K562 (cell line): ENCODE data around the gene TMCO4. TPM values are rescaled to one million over a fixed set of nuclear protein-coding genes. Genes with fewer than 3 reads are reported as not detected.

Experiments
- ATAC-seq: fragments of 200-7000 bp; cut with Tn5 transposase; 3 replicates; pipeline ENCODE4 v1.9.1; 2020; ENCODE audit warnings: moderate library complexity
- BruUV-seq: library from RNA; stranded (reverse); fragments of 400-500 nt; replicated peaks from 2 replicates; lab custom pipeline; 2021; lab: Mats Ljungman, UMichigan
- CTCF ChIA-PET: fragments of 300-600 bp; formaldehyde crosslinking; extraction: SDS; loops from one replicate; lab custom pipeline; 2021; ENCODE audit warnings: low intra/inter-chr PET ratio; lab: Yijun Ruan, JAX
- POLR2A ChIA-PET: fragments of 300-600, 350-650 bp; sonication (Branson Sonifier 250); formaldehyde crosslinking; extraction: SDS; loops from one replicate; lab custom pipeline; 2021; ENCODE audit warnings: antibody characterized with exemption, inconsistent platforms; lab: Yijun Ruan, JAX
- DNase-seq, 4 experiments: peaks; one replicate each; pipeline versions ENCODE4 v3.0.0 to v3.0.0-alpha.2; 2011 to 2018; ENCODE audit warnings: low spot score in 3 of 4, mixed read lengths in 3 of 4; ENCODE audit errors: extremely low read depth in 1 of 4
- FAIRE-seq: peaks from 2 replicates; lab custom pipeline; 2011; peaks lifted over from hg19 to GRCh38; lab: Jason Lieb, UNC
- H2AFZ ChIP-seq: 2 replicates; pipeline ENCODE4 v1.6.0; 2011; ENCODE audit warnings: low read depth, low read length, control low read depth, inconsistent platforms
- H3K27ac ChIP-seq: fragments of 200-600 bp; 3 replicates; pipeline ENCODE4 v1.8.0; 2011; ENCODE audit warnings: low read depth, mild to moderate bottlenecking, control low read depth, inconsistent platforms, low read length, moderate library complexity, mixed read lengths; ENCODE audit errors: extremely low read depth
- H3K27me3 ChIP-seq, 2 experiments: fragments of 300-600 bp in 1 of 2; 2 replicates in 1 of 2; 3 replicates in 1 of 2; pipeline versions ENCODE4 v1.6.0 to v1.8.0; 2011; ENCODE audit warnings: inconsistent platforms in 2 of 2, low read length in 2 of 2, mild to moderate bottlenecking in 1 of 2, mixed read lengths in 1 of 2, moderate library complexity in 1 of 2; ENCODE audit not compliant: control insufficient read depth in 2 of 2, insufficient read depth in 2 of 2
- H3K36me3 ChIP-seq: fragments of 300-600 bp; 3 replicates; pipeline ENCODE4 v1.8.0; 2011; ENCODE audit warnings: mild to moderate bottlenecking, low read length, inconsistent platforms; ENCODE audit not compliant: control insufficient read depth, insufficient read depth
- H3K4me1 ChIP-seq, 2 experiments: fragments of 200-600 bp in 1 of 2; replicated peaks in 1 of 2; 2 replicates in 1 of 2; 3 replicates in 1 of 2; pipeline versions ENCODE4 v1.5.1 to v1.8.0; 2011; ENCODE audit warnings: inconsistent platforms in 2 of 2, low read length in 2 of 2, mild to moderate bottlenecking in 1 of 2, mixed read lengths in 1 of 2, moderate library complexity in 1 of 2; ENCODE audit not compliant: control insufficient read depth in 2 of 2, insufficient read depth in 2 of 2
- H3K4me2 ChIP-seq: 2 replicates; pipeline ENCODE4 v1.6.1; 2011; ENCODE audit warnings: low read length, control low read depth, inconsistent platforms, mixed read lengths; ENCODE audit not compliant: insufficient read depth
- H3K4me3 ChIP-seq: fragments of 200-600 bp; sonication (generic), shearing (Covaris generic); 2 replicates; pipeline ENCODE4 v1.5.1; 2016; ENCODE audit warnings: control low read depth, inconsistent platforms
- H3K79me2 ChIP-seq: fragments of 200-600 bp; 3 replicates; pipeline ENCODE4 v1.8.0; 2011; ENCODE audit warnings: low read length, inconsistent platforms; ENCODE audit not compliant: control insufficient read depth, insufficient read depth
- H3K9ac ChIP-seq, 2 experiments: 2 replicates each; pipeline versions ENCODE4 v1.6.0 to v1.6.1; 2011; ENCODE audit warnings: low read depth in 2 of 2, low read length in 2 of 2, control low read depth in 1 of 2, inconsistent platforms in 1 of 2, mild to moderate bottlenecking in 1 of 2, mixed read lengths in 1 of 2; ENCODE audit not compliant: insufficient read depth in 1 of 2
- H3K9me1 ChIP-seq: one replicate; pipeline ENCODE4 v1.6.0; 2011; ENCODE audit warnings: inconsistent platforms, mild to moderate bottlenecking, low read length, moderate library complexity; ENCODE audit not compliant: control insufficient read depth, insufficient read depth
- H3K9me3 ChIP-seq: replicated peaks from 2 replicates; pipeline ENCODE4 v1.5.1; 2011; ENCODE audit warnings: low read depth, low read length, inconsistent platforms; ENCODE audit not compliant: control insufficient read depth, insufficient read depth
- H4K20me1 ChIP-seq: replicated peaks from 2 replicates; pipeline ENCODE4 v1.6.1; 2011; ENCODE audit warnings: low read length, inconsistent platforms, mixed read lengths; ENCODE audit not compliant: control insufficient read depth, insufficient read depth
- BCLAF1 ChIP-seq, 2 experiments: fragments of 450-650 bp in 1 of 2; IDR thresholded peaks; 2 replicates each; pipeline ENCODE4 v1.6.1; 2011 to 2017; ENCODE audit warnings: low read depth in 2 of 2, antibody characterized with exemption in 1 of 2, borderline replicate concordance in 1 of 2, low read length in 1 of 2, mild to moderate bottlenecking in 1 of 2, mixed read lengths in 1 of 2; ENCODE audit not compliant: control insufficient read depth in 1 of 2
- GTF2B ChIP-seq: IDR thresholded peaks from 2 replicates; pipeline ENCODE4 v1.6.1; 2011; ENCODE audit not compliant: insufficient read length; ENCODE audit errors: extremely low read depth
- ZKSCAN1 ChIP-seq: fragments of 150-350 bp; IDR thresholded peaks from 2 replicates; pipeline ENCODE4 v1.6.1; 2016; ENCODE audit warnings: low read depth, low read length
- ZNF174 ChIP-seq: fragments of 250-450 bp; sonication (Bioruptor Pico); IDR thresholded peaks from 2 replicates; pipeline ENCODE4 v1.4.0; 2020; ENCODE audit warnings: mild to moderate bottlenecking
- WGBS: fragments of 100-300 bp; shearing (Covaris generic); methylation state at CpG from one replicate; pipeline ENCODE4 v1.1.6; 2016; ENCODE audit warnings: low coverage, mixed read lengths; ENCODE audit not compliant: insufficient coverage; ENCODE audit errors: missing lambda C conversion rate; 5-methylcytosine and 5-hydroxymethylcytosine counted together
- in situ Hi-C: fragments of 300-500 bp; cut with MboI; formaldehyde crosslinking; loops from 4 replicates; pipeline ENCODE4 v1.15.0; 2018; ENCODE audit warnings: inconsistent platforms, mixed read lengths
- intact Hi-C: fragments of 100-400 bp; cut with micrococcal nuclease; formaldehyde crosslinking; loops from 2 replicates; pipeline ENCODE4 v1.14.2; 2022
- polyA plus RNA-seq, 8 experiments: library from polyadenylated mRNA; depleted of rRNA in 4 of 8; stranded (reverse) in 5 of 8; unstranded in 3 of 8; fragments of >200 nt; fragmentation: Nextera tagmentation in 2 of 8; fragmentation: Illumina TruSeq in 1 of 8; extraction: Ambion mirVana in 2 of 8; extraction: Trizol in 1 of 8; gene quantifications; 2 replicates each; pipeline versions ENCODE4 v1.2.1 to v1.2.3, GENCODE V29; 2011 to 2014; ENCODE audit warnings: inconsistent platforms in 1 of 8, missing spikeins in 1 of 8
- total RNA-seq, 7 experiments: library from RNA; depleted of rRNA in 6 of 7; stranded (reverse); fragments of >200 nt in 6 of 7; fragmentation: Illumina TruSeq in 2 of 7; extraction: Trizol in 2 of 7; gene quantifications; 2 replicates each; pipeline versions ENCODE4 v1.2.1 to v1.2.3, GENCODE V29; 2011 to 2021; ENCODE audit warnings: low replicate concordance in 1 of 7
- TF ChIP-seq, protein P1 (sequence below): sonication (generic); formaldehyde crosslinking; IDR thresholded peaks from 2 replicates; pipeline ENCODE4 v1.8.0; 2022; ENCODE audit warnings: mild to moderate bottlenecking, missing genetic modification reagents, borderline replicate concordance
- TF ChIP-seq, protein P2 (sequence below): sonication (generic); formaldehyde crosslinking; IDR thresholded peaks from 2 replicates; pipeline ENCODE4 v1.8.0; 2023; ENCODE audit warnings: missing genetic modification reagents, mild to moderate bottlenecking, borderline replicate concordance

TMCO4 gene
- total and polyA plus RNA-seq, 9 of the 15 experiments (the other 6 are each of a cell fraction or from before 2014, with no cell fraction given) = 0.06 to 2.1 (median 1.2) TPM

DNA sequence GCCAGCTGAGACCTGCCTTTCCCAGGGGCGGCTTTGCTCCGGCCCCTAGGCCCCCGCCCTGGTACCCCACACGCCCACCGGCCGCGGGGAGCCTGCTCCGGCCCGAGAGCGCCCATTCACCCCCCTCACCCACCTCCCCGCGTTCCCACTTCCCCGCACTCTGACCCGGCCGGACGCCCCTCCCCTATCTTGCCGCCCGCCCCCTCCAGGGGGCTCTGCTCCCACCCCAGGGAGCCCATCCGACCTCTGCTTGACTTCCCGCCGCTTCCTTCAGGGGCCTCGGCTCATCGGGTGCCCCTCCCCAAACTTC lies 134.6 kb downstream of the TMCO4 start (continued):
- TF ChIP-seq BCLAF1 (IDR thresholded peaks at IDR 0.05; ENCODE audit: borderline replicate concordance in 1 of 2, control insufficient read depth in 1 of 2, low read depth in 2 of 2, low read length in 1 of 2) (no peak), ZKSCAN1 (no peak)

DNA sequence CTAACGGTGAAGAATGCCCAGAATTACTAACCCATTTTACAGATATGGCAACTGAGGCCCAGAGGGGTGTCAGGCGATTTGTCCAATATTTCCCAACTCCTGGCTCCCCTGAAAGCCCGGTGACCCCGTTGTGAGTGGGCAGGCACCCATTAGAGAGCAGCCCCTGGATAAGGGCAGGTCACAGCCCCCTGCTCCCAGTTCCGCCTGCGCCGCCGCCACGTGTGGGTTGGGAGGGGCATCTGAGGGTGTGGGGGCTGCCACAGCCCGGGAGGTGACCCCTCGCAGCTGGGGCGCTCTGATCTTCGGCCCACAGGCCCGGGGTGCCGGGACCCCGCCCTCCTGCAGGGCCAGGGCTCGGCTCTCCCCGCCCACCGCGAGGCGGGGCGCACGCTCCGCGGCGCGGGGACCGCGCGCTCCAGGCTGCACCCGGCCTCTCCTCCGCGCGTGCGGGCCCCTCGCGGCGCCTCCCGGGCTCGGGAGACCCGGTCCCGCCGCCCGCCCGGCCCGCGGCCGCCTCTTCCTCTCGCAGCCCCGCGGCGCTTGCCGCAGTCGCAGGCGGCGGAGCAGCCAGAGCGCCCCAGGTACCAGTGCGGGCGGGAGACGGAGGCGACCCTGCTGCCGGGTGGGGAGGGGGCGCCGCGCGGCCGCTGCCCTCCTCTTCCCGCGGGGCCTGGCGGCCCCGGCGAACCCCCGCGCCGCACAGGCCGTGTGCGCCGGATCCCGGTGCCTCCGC lies 135.1 kb downstream of the TMCO4 start, which contains the start of gene HTR6:
HTR6 (plus strand) TSS at position 423 of the 733 bp plus-strand sequence. CDS start 879 bp downstream, outside the sequence.
- Histone ChIP-seq H3K79me2 (no peaks in the 10 kb centered on the region), H3K4me2 (no peak within 1 kb of the TSS), H3K9ac (peak within 1 kb of the TSS in 1 of 2 experiments; percentile 55; a peak in 1 of 4 replicates), H3K4me1 (peaks cover 0 to 21% of the 10 kb centered on the region in 2 experiments; a peak in 2 of 5 replicates), H3K9me3 (no peaks in the 10 kb centered on the region), H2AFZ (no peak within 1 kb of the TSS), H3K36me3 (no peaks in the 10 kb centered on the region), H3K27ac (no peak within 1 kb of the TSS), H3K4me3 (no peak within 1 kb of the TSS), H4K20me1 (peaks cover 5% of the 10 kb centered on the region), H3K27me3 (peaks cover 42 to 76% of the 10 kb centered on the region in 2 experiments; a peak in 4 of 5 replicates), H3K9me1 (no peaks in the 10 kb centered on the region)
- BruUV-seq = no TSS peak
- ATAC-seq = peak; percentile 32
- ChIA-PET POLR2A (no interaction called here), CTCF (no interaction called here)
- 4% methylated on average over 37 of the region's 80 CpGs for WGBS
- in situ Hi-C loops (loop anchor here (25.0 kb wide), 1 partner anchor 1052 kb away; no protein-coding TSS in a partner anchor), intact Hi-C loops (loop anchor here (5.0 kb wide), 1 partner anchor 148 kb away; no protein-coding TSS in a partner anchor)
- DNase-seq = peak; percentile 40 to 93 (median 83)
- FAIRE-seq = no peak
- TF ChIP-seq, protein P1, sequence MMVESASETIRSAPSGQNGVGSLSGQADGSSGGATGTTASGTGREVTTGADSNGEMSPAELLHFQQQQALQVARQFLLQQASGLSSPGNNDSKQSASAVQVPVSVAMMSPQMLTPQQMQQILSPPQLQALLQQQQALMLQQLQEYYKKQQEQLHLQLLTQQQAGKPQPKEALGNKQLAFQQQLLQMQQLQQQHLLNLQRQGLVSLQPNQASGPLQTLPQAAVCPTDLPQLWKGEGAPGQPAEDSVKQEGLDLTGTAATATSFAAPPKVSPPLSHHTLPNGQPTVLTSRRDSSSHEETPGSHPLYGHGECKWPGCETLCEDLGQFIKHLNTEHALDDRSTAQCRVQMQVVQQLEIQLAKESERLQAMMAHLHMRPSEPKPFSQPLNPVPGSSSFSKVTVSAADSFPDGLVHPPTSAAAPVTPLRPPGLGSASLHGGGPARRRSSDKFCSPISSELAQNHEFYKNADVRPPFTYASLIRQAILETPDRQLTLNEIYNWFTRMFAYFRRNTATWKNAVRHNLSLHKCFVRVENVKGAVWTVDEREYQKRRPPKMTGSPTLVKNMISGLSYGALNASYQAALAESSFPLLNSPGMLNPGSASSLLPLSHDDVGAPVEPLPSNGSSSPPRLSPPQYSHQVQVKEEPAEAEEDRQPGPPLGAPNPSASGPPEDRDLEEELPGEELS (CRISPR knock-in tag) = no peak
- TF ChIP-seq ZNF174 (CRISPR knock-in tag) = no peak
- no peak for TF ChIP-seq GTF2B
- TF ChIP-seq, protein P2, sequence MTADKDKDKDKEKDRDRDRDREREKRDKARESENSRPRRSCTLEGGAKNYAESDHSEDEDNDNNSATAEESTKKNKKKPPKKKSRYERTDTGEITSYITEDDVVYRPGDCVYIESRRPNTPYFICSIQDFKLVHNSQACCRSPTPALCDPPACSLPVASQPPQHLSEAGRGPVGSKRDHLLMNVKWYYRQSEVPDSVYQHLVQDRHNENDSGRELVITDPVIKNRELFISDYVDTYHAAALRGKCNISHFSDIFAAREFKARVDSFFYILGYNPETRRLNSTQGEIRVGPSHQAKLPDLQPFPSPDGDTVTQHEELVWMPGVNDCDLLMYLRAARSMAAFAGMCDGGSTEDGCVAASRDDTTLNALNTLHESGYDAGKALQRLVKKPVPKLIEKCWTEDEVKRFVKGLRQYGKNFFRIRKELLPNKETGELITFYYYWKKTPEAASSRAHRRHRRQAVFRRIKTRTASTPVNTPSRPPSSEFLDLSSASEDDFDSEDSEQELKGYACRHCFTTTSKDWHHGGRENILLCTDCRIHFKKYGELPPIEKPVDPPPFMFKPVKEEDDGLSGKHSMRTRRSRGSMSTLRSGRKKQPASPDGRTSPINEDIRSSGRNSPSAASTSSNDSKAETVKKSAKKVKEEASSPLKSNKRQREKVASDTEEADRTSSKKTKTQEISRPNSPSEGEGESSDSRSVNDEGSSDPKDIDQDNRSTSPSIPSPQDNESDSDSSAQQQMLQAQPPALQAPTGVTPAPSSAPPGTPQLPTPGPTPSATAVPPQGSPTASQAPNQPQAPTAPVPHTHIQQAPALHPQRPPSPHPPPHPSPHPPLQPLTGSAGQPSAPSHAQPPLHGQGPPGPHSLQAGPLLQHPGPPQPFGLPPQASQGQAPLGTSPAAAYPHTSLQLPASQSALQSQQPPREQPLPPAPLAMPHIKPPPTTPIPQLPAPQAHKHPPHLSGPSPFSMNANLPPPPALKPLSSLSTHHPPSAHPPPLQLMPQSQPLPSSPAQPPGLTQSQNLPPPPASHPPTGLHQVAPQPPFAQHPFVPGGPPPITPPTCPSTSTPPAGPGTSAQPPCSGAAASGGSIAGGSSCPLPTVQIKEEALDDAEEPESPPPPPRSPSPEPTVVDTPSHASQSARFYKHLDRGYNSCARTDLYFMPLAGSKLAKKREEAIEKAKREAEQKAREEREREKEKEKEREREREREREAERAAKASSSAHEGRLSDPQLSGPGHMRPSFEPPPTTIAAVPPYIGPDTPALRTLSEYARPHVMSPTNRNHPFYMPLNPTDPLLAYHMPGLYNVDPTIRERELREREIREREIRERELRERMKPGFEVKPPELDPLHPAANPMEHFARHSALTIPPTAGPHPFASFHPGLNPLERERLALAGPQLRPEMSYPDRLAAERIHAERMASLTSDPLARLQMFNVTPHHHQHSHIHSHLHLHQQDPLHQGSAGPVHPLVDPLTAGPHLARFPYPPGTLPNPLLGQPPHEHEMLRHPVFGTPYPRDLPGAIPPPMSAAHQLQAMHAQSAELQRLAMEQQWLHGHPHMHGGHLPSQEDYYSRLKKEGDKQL (CRISPR knock-in tag) = no peak
